G401.6 (cell line): ENCODE results near the gene SLC5A2.

Experiments used
- FAIRE-seq: peaks from 2 replicates; lab custom pipeline; 2012; peaks lifted over from hg19 to GRCh38; lab: Jason Lieb, UNC

Gene SLC5A2

DNA sequence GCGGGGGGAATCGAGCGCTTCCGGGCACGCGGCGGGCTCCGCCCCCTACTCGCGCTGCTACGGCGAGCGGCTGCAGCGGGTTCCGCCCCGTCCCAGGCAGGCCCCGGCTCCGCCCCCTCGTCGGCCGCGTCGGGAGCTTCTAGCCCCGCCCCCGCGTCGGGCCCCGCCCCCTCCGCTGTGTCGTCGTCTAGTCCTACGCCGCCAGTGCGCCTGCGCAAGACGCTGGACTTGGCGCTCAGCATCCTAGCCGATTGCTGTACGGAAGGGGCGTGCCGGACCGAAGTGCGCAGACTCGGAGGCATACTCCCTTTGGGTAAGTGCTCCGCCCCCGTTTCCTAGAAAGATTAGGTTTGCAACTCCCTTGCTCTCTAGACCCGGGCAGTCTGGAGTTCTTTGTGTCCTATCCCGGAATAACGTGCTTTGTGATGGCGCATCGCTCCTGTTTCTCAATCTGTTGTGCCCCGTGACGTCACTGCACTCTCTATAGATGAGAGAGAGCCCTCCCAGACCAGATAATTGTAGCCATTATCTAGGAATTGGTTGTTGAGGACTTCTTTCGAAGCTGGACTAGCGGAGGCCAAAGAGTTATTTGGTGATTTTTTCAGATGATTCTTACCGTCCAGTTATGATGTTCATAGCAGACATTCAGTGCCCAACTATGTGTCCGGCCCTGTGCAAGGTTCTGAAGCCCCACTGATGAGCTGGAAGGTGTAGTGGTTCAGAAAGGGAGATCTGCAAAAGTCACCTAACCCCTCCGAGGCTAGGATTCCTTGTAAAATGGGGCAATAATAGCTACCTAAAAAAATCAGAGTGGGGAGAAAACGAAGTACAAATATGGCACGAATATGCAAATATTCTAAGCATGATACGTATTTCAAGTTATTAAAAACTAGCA lies 23.0 kb upstream of the SLC5A2 start:
- FAIRE-seq: peak; percentile 89

DNA sequence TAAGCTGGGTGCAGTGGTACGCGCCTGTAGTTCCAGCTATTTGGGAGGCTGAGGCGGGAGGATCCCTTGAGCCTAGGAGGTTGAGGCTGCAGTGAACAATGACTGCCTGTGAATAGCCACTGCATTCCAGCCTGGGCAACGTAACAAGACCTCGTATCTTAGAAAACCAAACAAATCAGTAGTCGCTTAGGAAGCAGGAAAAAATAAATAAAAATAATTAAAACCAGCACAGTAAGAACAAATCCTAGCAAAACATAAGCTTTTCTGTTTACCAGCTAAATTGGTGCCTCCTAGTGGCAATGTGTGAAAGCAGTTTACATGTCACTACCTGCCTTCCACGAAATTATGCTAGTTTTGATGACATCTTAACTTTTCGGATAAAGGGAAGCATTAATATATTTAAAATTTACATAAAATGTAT lies 22.3 kb upstream of the SLC5A2 start:
- peak; percentile 63 for FAIRE-seq

DNA sequence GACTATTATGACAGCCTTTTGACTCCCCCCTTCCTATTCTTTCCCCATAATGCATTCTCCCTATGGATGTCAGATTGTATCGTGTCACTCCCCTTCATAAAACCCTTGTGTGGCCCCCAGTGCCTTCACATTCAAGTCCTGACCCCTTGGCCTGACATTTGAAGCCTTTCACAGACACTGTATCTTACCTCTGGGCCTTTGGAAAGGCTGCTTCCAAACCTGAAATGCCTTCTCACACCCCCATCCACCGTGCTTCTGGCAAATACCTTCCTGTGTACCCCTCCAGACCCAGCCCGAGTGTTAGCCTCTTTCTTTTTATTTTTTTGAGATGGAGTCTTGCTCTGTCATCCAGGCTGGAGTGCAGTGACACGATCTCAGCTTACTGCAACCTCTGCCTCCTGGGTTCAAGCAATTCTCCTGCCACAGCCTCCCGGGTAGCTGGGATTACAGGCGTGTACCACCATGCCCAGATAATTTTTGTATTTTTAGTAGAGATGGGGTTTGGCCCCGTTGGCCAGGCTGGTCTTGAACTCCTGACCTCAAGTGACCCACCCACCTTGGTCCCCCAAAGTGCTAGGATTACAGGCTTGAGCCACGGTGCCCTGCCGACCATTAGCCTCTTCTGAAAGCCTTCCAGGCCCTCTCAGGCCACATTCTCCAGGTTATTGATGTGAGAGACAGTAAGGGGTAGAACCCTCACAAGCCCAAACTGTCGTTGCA lies 21.6 kb upstream of the SLC5A2 start:
- no peak for FAIRE-seq

DNA sequence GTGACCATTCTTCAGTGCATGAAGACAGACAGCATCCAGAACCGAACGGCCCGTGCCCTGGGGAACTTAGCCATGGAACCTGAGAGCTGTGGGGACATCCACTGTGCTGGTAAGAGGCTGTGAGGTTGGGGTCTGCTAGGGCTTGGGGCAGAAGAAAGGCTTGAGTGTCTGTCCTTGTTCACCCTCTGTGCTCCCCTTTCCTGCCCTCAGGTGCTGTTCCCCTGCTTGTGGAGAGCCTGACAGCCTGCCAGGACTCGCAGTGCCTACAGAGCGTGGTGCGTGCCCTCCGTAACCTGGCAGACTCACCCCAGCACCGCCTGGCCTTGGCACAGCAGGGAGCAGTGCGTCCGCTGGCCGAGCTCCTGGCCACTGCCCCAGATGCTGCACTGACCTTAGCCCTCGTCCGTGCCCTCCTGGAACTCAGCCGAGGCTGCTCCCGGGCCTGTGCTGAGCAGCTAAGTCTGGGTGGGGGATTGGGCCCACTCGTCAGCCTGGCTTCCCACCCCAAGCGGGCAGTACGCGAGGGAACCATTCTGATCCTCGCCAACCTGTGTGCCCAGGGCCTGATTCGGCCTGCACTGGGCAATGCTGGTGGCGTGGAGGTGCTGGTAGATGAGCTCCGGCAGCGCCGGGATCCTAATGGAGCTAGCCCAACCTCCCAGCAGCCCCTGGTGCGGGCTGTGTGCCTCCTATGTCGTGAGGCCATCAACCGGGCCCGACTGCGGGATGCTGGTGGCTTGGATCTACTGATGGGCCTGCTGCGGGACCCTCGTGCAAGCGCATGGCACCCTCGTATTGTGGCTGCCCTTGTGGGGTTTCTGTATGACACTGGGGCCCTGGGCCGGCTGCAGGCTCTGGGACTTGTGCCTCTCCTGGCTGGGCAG lies 20.8 kb upstream of the SLC5A2 start:
- no peak for FAIRE-seq

DNA sequence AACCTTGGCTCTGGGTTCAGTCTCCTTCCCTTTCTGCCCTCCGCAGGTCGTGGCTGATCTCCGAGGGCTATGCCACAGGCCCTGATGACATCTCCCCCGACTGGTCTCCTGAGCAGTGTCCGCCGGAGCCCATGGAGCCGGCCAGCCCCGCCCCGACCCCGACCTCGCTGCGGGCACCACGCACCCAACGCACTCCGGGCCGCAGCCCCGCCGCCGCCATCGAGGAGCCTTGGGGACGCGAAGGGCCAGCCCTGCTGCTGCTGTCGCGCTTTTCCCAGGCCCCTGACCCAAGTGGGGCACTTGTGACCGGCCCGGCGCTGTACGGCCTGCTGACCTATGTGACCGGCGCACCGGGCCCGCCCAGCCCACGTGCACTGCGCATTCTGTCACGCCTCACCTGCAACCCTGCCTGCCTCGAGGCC lies 18.6 kb upstream of the SLC5A2 start:
- FAIRE-seq: no peak

DNA sequence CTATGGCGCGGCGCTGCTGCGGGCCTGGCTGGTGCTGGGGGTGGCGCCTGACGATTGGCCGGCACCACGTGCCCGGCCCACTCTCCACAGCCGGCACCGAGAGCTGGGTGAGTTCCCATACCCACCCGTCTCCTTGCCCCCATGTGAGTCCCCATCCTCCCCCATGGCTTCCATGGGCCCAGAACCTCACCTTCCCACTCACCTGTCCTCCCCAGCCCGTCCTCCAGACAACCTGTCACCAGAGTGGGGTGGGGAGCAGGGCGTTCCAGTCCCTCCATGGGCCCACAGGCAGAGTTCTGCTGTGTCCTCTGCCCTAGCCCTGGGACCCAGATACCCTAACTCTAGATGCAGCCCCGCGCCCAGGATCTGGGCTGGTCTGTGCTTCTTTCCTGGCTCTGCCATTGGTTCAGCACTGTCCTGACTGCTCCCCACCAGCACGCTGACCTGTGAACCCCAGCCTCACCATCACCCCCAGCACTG lies 18.1 kb upstream of the SLC5A2 start:
- FAIRE-seq: no peak

DNA sequence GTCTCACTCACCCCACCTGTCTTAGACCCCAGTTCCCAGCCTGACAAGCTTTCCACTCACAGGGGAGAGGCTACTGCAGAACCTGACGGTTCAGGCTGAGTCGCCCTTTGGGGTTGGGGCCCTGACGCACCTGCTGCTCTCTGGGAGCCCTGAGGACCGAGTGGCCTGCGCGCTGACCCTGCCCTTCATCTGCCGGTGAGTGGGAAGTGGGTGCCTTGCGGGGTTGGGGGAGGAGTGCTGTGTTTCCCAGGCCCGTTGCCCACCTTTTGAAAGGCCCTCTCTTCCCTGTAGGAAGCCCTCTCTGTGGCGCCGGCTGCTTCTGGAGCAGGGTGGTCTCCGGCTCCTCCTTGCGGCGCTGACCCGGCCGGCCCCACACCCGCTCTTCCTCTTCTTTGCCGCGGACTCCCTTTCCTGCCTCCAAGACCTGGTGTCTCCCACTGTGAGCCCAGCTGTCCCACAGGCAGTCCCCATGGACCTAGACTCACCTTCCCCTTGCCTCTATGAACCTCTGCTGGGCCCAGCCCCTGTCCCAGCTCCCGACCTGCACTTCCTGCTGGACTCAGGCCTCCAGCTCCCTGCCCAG lies 17.0 kb upstream of the SLC5A2 start:
- FAIRE-seq: no peak

DNA sequence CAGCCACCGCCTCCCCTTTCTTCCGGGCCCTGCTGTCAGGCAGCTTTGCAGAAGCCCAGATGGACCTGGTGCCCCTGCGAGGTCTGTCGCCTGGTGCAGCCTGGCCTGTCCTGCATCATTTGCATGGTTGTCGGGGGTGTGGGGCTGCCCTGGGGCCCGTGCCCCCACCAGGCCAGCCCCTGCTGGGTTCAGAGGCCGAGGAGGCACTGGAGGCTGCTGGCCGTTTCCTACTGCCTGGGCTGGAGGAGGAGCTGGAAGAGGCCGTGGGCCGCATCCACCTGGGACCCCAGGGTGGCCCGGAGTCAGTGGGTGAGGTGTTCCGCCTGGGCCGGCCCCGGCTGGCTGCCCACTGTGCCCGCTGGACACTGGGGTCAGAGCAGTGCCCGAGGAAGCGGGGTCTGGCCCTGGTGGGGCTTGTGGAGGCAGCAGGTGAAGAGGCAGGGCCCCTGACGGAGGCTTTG lies 16.5 kb upstream of the SLC5A2 start:
- FAIRE-seq: no peak

DNA sequence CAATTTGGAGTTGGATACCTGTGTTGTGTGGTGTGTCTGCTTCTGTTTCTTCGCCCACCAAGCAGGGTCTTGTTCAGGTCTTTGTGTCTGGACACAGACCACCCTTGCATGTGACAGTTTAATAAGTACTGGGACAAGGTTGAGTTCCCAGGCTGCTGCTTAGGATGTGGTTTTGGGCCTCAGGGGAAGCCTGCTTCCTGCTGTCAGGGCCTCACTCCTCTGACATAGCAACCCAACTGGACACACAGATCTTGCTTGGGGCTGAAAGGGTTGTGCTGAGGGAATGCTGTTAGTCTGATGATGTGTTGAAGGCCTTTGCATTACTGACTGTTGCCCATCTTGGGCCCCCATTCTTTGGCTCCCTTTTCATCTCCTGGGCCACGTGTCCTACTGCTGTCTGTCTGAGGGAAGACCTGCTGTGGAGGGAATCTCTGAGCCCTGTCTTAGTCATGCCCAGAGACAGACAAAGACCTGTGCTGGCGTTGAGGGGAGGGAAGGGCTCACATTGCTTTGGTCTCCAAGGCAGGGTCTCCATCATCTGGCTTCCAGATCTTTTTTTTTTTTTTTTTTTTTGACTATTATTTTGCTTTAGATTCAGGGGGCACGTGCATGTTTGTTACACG lies 15.7 kb upstream of the SLC5A2 start:
- no peak for FAIRE-seq

DNA sequence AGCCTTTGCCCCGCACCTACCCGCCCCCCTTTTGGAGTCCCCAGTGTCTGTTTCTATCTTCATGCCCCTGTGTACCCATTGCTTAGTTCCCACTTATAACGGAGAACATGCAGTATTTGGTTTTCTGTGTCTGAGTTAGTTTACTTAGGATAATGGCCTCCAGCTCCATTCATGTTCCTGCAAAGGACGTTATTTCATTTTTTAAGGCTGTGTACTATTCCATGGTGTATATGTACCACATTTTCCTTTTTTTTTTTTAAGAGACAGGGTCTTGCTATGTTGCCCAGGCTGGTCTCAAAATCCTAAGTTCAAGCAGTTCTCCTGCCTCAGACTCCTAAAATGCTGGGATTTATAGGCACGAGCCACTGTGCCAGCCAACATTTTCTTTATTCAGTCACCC lies 15.1 kb upstream of the SLC5A2 start:
- no peak for FAIRE-seq

DNA sequence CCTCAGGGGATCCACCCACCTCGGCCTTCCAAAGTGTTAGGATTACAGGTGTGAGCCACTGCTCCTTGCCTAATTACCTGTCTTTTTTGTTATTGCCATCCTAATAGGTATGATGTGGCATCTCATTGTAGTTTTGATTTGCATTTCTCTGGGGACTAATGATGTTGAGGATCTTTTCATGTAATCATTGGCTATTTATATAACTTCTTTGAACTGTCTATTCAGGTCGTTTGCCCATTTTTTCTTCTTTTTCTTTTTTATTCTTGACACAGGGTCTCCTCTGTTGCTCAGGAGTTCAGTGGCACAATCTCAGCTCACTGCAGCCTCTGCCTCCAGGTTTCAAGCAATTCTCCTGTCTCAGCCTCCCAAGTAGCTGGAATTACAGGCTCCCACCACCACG lies 12.3 kb upstream of the SLC5A2 start:
- no peak for FAIRE-seq

DNA sequence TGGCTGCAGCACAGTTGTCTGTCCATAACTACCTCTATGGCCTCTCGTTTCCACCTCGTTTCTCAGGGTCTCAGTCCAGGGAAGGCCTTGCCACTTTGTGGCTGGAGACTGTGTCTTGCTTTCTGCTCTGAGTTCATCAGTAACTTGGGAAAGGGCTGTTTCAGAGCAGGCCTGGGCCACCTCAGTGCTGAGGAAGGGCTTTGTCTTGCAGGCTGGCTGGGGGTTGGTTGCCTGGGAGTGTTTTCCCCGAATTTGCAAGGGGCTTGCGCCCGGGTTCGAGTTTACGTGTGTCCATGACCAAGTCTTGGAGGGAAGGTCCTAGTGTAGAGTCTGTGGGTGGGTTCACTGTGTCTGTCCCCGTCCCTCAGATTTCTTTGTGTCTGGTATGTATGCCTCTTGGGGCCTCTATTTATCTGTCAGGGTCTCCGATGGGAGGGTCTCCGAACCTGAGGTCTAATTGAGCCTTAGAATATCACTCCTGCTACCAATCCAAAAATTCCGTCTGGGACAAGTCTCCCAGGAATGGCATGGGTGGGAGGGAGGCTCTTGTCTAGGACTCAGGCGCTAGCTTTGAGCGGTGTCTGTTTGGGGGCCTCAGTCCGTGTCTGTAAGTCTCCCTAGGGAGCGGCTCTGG lies 11.6 kb upstream of the SLC5A2 start:
- no peak for FAIRE-seq

DNA sequence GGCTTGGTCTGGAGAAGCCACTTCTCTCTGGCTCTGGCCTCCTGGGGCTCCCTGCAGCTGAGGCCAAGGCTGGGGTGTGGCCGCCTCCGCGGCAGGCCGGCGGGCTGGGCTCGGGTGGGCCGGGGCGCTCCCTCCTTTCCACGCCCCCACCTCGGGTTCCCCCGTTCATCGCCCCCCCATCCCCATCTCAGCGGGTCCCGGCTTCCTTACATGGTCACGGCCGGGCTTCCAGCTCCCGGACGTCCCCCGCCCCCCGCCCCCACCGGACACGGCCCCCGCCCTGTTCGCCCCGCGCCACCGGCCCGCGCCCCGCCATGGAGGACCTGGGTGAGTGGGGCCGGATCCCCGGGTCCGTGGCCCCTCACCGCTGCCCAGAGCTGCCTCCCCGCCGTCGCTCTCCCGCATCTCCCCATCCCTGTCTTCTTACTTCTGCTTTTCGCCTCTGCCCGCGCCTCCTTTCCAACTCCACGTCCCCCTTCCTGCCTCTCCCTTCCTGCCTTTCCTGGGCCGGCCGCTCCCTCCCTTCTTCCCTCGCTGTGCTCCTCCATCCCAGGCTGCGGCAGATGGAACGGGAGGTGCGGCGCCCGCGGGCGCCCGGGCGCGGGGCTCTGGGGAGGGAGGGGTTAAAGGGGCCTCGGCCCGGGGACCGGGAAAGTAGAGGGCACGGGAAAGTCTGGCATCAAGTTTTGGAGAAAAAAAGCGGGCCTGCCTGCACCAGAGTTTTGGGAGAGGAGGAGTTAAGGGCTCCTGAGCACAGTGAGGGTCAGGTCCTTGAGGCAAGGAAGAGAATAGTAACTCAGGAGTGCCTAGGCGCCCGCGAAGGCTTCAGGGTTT lies 10.8 kb upstream of the SLC5A2 start, which contains the start of gene TGFB1I1:
TSS of gene TGFB1I1 (plus strand) at position 278 of the 834 bp plus-strand sequence. CDS start at position 315, 37 bp downstream.
- FAIRE-seq: no peak

DNA sequence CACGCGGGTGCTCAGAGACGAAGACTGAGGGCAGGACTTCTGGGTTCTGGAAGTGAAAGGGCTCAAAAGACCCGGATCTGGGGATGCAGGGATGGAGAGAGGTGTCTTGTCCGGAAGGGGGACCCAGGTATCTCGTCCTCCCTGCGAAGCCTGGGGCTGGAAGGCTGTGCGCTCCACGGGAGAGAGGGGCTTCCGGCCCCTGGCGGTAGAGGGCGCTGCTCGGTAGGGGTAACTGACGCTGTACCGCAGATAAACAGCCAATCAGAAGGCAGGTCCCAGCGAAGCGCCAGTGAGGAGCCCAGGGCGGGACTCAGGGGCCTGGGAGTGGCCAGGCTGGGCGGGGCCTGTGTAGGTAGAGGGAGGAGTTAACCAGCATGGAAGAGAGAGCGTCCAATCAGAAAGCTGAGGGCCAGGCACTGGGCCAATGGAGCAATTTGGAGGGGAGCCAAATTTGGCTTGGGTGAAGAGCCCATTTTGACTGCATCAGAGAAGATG lies 10.2 kb upstream of the SLC5A2 start:
- FAIRE-seq: no peak

DNA sequence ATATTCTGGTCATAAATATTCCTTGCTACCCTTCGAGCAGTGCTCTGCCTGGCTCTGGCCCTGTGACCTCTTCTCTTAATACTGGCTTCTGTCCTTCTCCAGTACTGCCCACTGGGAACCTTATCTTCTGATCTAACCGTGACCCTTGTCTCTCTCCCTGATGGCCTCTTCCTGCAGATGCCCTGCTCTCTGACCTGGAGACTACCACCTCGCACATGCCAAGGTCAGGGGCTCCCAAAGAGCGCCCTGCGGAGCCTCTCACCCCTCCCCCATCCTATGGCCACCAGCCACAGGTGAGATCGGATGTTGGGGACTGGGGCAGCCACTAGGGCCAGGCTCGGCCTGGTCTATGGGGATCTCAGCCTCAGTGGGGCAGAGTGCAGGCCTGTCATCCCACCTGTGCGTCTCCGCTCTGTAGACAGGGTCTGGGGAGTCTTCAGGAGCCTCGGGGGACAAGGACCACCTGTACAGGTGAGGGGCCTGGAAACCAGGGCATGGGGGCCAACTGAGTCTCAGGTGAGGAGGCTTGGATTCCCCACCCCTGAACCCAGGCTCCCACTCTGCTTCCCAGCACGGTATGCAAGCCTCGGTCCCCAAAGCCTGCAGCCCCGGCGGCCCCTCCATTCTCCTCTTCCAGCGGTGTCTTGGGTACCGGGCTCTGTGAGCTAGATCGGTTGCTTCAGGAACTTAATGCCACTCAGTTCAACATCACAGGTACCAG lies 9.5 kb upstream of the SLC5A2 start:
- no peak for FAIRE-seq

DNA sequence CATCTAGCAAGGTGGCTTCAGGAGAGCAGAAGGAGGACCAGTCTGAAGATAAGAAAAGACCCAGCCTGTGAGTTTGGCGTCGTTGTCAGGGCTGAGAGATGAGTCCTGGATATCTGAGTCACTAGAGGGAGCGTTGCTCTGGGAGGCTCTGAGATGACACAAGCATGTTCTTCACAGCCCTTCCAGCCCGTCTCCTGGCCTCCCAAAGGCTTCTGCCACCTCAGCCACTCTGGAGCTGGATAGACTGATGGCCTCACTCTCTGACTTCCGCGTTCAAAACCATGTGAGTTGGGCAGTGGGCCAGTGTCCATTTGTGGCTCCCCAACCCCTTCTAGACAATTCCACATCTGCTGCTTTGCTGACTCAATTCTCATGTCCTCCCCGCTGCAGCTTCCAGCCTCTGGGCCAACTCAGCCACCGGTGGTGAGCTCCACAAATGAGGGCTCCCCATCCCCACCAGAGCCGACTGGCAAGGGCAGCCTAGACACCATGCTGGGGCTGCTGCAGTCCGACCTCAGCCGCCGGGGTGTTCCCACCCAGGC lies 8.7 kb upstream of the SLC5A2 start:
- FAIRE-seq: no peak

DNA sequence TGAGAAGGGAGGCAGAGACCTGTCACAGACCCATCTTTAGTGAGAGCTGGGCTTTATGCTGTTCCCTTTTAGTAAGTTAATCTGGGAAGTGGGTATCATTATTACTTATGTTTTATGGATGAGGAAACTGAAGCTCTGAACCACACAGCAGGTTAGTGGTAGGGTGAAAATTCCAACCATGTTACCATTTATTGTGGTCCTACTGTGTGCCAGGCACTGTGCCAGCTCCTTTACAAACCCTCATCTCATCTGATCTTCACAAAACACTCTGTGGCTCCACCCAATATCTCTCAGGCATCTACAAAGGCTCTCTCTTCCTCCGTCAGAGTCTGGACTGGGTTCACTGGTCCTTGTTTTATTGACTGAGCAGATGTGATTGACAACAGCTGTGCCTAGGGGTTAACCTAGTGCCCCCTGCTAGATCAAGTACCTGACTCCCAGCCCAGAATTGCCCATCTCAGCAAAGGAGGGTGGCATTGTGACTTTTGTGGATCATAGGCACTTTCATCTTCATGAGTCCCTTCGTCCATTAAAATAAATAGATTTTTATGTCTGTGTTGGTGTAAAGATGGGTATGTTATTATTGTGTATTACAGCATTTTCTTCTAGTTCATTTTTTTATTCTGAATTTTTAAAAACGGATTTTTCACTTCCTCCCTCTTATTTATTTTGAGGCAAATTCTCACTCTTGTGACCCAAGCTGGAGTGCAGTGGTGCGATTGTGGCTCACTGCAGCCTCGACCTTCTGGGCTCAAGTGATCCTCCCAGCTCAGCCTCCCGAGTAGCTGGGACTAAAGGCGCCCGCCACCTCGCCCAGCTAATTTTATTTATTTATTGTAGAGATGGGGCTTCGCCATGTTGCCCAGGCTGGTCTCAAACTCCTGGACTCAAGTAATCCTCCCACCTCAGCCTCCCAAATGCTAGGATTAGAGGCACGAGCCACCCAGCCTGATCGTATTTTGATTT lies 7.9 kb upstream of the SLC5A2 start:
- no peak for FAIRE-seq

DNA sequence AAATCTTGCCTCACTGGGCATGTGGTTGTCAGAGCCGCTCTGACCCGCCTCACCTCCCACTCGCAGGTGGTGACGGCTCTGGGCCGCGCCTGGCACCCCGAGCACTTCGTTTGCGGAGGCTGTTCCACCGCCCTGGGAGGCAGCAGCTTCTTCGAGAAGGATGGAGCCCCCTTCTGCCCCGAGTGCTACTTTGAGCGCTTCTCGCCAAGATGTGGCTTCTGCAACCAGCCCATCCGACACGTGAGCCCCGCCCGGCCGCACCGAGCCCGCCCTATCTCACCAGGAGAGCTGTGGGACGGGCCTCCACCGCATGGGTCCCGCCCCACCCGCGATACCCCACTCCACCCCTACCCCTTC lies 7.0 kb upstream of the SLC5A2 start:
- no peak for FAIRE-seq
